H4 (cell line): ENCODE data around the gene ATF7. TPM values are rescaled to one million over a fixed set of nuclear protein-coding genes. Genes with fewer than 3 reads are reported as not detected.

Source experiments
- DNase-seq: peaks from one replicate; pipeline ENCODE4 v3.0.0-alpha.2; 2015; ENCODE audit warnings: low spot score
- total RNA-seq: library from RNA; depleted of rRNA; stranded (reverse); fragments of >200 nt; shearing (Covaris generic); gene quantifications from 2 replicates; pipeline ENCODE4 v1.2.3, GENCODE V29; 2014

Gene ATF7
- total RNA-seq, 1 experiment from 2014 or later, result 12.4 TPM

DNA sequence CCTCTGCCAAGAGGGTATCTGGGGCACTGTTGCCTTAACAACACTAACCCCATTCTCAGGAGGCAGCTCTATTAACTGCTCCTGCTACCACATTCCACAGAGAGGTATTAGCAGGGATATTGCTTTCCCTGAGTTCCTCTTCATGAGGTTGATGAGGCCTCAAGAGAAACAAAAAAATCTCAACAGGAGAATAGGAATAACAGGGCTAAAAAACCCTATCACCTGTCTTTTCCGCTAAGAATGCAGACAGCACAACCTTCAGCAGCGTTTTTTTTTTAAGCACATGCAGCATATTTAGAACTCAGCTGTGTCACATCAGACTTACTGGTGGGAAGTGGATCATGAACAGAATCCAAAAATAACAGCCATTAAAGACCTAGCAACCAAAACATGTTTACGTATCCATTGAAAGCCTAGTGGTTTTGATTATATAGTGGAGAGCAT is 29.2 kb downstream of the ATF7 start:
- no peak for DNase-seq

DNA sequence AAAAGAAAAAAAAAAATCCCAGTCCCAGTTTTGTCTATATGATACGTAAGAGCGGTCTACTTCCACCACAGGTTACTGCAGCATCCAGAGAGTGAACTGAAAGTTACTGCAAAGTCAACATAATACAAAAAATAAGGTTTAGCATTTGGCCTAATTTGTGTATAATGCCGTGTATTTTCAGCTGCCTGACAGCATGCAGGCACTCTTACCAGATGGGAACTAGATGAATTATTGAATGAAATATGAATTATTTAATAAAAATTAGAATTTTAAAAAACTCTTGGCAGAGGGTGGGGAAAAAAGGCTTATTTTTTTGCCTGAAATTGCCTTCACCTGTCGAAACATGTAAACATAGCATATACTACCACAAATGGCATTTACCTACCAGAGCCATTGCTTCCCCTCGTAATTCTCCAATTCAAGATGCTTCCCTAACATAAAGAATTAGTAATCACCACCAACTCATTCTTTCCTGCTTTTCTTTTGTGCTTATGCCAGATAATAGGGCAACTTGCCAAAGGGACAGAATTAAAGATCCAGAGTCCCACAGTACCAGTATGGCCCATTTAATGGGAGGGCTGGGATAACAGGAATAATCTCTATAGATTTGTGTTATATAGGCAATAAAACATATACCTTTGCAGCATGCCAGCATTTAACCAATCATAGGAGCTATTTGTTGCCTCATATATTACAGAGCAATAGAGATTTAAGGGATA is 31.1 kb downstream of the ATF7 start:
- no peak for DNase-seq

- no peak for DNase-seq
These were observed 32.5 kb downstream of the ATF7 start for GRCh38 chr12:53593707-53594106.

DNA sequence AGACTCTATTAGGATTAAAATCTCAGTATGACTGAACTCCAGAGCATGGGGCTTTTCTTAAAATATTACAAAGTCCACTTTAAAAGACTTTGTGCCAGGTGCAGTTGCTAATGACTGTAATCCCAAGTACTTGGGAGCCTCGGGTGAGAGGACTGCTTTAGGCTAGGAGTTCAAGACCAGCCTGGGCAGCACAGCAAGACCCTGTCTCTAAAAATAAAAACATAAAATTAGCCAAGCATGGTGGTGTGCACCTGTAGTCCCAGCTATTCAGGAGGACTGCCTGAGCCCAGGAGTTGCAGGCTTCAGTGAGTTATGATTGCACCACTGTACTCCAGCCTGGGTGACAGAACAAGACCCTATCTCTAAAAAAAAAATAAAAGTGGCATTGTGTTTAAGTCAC is 33.2 kb downstream of the ATF7 start:
- no peak for DNase-seq

DNA sequence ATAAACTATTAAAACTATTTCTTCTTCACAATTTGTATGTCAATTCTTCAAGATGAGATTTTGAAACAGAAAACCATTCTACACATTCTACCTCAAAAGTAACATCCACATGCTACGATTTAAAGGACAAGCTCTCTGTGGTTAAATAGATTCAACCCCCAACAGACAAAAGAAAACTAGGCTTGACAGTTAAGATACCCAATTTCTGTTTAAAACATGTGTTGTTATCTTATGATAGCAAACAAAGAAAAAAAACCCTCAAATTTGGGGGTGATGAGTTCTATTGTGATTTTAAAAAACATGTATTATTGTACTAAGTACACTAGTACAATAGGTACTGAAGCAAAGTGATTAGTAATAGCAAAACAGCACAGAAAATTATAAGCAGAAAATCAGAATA is 33.8 kb downstream of the ATF7 start:
- DNase-seq, result no peak

- no peak for DNase-seq
These were observed 34.6 kb downstream of the ATF7 start for GRCh38 chr12:53591301-53592206.

- DNase-seq, result no peak
These were observed 35.5 kb downstream of the ATF7 start for GRCh38 chr12:53590652-53591051.

DNA sequence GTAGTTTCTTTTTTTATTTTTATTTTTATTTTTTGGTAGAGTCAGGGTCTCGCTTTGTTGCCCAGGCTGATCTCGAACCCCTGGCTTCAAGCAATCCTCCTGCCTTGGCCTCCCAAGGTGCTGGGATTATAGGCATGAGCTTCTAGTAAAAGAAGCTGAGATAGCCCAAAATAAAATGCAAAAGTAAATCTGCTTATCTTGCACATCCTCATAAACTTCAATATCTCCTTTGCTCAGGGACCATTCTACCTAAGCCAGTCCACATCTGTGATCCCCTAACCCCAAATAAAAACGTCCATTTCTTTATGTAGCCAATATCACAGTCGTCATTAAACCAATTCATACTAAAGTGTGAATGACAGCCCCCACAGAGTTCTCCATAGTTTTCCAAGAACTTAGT is 36.3 kb downstream of the ATF7 start:
- no peak for DNase-seq

- DNase-seq, result no peak
These were observed 36.8 kb downstream of the ATF7 start for GRCh38 chr12:53589423-53589822.

DNA sequence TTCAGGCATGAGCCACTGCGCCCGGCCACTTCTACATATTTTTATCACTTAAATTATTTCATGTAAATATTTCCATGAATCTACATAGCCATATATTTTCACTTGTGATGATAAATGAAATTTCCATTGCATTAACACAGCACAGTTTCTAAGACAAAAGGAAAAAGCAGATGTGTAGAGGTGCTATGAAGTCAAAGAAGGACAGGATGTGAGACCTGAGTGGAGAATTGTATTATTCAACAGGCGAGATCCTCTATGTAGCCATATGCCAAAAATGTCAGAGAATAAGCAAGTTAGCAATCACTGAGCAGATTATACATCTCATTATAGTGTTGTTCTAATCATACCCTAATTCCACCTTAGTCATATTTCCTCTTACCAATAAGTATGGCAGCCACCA is 38.1 kb downstream of the ATF7 start:
- no peak for DNase-seq

DNA sequence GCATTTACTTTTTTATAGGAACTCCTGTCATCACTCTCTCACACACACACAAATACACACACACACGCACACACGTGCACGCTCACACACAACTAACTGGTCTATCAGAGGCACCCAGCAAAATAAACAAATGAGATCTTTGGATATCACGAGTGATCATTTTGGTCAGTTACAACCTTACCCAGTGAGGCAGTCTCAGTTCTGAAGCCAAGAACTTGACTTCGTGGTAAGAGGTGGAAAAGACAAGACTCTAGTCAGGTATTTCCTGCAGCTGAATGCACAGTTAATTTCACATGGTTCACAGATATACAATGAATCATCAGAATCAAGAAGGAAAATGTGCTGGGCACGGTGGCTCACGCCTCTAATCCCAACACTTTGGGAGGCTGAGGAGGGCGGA is 39.4 kb downstream of the ATF7 start:
- no peak for DNase-seq

- no peak for DNase-seq
These were observed 40.6 kb downstream of the ATF7 start for GRCh38 chr12:53585448-53586125.

GRCh38 chr12:53579545-53579955 is 46.6 kb downstream of the ATF7 start:
- DNase-seq, result no peak

DNA sequence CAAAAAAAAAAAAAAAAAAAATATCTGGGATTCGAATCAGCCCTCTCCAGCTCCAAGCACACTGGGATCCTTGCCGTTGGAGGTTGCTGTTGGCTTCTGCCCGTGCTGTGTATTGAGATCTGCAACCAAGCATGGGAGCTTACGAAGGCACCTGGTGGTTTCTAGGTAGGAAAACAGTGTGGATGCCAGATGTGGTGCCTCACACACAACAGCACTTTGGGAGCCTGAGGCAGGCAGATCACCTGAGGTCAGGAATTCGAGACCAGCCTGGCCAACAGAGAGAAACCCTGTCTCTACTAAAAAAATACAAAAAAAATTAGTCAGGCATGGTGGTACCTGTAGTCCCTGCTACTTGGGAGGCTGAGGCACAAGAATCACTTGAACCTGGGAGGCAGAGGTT is 47.4 kb downstream of the ATF7 start:
- no peak for DNase-seq

GRCh38 chr12:53577941-53578352 is 48.2 kb downstream of the ATF7 start:
- DNase-seq, result no peak

- peak; percentile 26 for DNase-seq
These were observed 50.5 kb downstream of the ATF7 start for GRCh38 chr12:53575502-53576249.

DNA sequence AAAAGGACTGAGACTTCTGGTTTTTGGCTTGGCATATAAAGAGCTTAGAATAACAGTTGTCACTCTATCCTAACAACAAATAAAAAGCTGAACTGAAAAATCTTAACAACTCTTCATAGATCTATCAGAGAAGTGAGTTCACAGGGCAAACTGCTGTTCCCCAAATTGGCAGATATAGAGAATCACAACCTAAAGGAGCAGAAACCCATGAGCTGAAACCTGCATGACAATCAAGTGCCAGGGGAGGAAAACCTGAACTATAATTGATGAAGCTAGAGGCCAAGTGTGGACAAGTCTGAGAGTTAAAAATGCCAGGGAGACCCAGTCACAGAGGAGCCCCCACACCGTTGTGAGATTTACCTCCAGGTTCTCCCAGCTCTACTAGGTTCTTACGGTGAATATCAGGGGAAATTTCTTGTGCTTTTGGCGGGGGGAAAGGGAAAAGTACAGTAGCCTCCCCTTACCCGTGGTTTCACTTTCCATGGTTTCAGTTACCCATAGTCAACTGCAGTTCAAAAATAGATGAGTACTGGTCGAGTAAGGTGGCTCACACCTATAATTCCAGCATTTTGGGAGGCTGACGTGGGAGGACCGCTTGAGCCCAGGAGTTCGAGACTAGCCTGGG is 53.9 kb downstream of the ATF7 start:
- no peak for DNase-seq

DNA sequence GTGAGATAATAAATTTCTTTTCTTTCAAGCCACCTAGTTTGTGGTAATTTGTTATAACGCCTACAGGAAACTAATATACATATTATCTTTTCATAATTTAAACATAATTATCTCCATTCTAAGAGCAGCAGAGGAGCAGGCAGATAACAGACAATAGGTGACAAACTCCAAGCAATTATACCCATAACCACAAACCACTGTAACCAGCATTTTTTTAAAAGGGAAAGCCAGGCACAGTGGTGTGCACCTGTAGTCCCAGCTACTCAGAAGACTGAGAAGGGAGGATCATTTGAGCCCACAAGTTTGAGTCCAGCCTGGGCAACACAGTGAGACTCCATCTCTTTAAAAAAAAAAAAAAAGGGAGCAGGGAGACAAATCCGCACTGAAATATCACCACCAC is 54.9 kb downstream of the ATF7 start:
- no peak for DNase-seq

DNA sequence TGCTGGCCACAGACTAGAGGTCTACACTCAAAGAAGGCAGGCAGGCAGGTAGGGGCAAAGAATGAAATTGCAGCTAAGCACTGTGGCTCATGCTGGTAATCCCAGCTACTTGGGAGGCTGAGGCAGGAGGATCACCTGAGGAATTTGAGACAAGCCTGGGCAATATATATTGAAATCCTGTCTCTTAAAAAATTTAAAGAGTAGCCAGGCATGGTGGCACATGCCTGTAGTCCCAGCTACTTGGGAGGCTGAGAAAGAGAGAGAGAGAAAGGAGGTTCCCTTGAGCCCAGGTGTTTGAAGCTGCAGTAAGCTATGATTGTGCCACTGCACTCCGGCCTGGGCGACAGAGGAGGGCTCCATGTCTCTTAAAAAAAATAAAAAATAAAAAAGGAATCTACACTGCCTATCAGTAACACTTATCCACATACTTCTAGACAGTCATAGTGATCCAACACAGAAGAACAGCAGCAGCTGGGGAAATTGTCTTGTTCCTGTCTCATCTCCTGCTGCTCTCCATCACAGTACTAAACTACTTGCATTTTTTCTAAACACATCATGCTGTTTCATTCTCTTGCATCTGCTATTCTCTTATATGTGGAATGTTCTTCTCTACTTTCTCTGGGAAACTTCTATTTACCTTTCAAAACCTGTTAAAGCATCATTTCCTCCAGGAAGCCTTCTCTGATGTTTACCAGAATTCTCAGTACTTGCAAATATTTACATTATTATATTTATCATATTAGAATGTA is 57.2 kb downstream of the ATF7 start:
- DNase-seq, result no peak

DNA sequence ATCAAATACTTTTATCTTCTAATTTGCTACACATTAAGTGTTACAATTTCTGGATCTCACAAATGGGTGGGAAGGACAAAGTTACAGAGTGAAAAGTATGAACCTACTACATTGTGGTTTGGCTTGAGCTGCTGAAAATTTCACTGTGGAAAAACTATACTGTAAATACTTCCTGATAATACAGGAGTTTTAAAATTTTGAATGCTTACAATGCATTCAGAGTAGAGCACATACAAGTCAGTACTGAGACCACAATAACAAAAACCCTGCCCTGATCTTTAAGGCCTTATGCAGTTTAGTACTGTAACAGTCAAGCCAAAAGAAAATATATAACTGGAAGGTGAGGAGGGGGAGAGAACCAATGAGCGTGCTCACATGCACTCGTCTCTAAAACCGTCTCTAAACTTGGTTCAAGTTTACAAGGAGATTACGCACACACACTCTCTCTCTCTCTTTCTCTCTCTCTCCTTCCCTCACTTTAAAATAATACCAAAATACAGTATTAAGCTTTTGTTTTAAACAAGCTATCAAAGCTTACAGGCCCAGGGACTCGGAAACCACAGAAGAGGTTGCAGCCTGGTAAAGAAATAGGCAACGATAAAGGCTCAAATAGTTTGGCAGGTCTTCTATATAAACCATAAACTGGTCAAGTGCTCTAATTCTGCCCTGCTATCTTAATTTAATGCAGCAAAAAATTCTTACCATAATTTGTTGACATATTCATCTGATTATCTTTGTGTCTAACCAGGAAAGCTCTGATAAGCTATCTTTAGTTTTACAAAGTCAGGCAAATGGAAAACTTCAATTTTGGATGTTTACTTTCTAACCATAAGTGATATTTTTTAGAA is 58.0 kb downstream of the ATF7 start:
- no peak for DNase-seq
